Measurements from ENCODE around the gene ATXN10.

The ATXN10 gene

GRCh38 chr22:45720839-45721378, 49.3 kb downstream of the ATXN10 start:
- H3K27me3 Mint-ChIP-seq: no peaks in the 10 kb centered on the region
- no peak overlapping the region for H3K27ac Mint-ChIP-seq
- intact Hi-C loops (cut with micrococcal nuclease): no loop called here
- H3K4me3 Mint-ChIP-seq: no peak overlapping the region
- no peaks in the 10 kb centered on the region for H3K9me3 Mint-ChIP-seq
- no peaks in the 10 kb centered on the region for H3K4me1 Mint-ChIP-seq (ENCODE audit: low read depth)
- peaks cover 64% of the 10 kb centered on the region for H3K36me3 Mint-ChIP-seq (ENCODE audit: low read depth)

- no peak overlapping the region for H3K4me3 Mint-ChIP-seq
- no peaks in the 10 kb centered on the region for H3K4me1 Mint-ChIP-seq (ENCODE audit: low read depth)
- H3K9me3 Mint-ChIP-seq: no peaks in the 10 kb centered on the region
- no peaks in the 10 kb centered on the region for H3K27me3 Mint-ChIP-seq
- H3K36me3 Mint-ChIP-seq (ENCODE audit: low read depth): peaks cover 53% of the 10 kb centered on the region
- intact Hi-C loops (cut with micrococcal nuclease): no loop called here
- H3K27ac Mint-ChIP-seq: no peak overlapping the region
These were observed 50.4 kb downstream of the ATXN10 start for GRCh38 chr22:45722006-45722405.

GRCh38 chr22:45726081-45726480, 54.4 kb downstream of the ATXN10 start:
- intact Hi-C loops (cut with micrococcal nuclease): no loop called here
- Mint-ChIP-seq H3K4me1 (ENCODE audit: low read depth) (no peaks in the 10 kb centered on the region), H3K27ac (no peak overlapping the region), H3K27me3 (no peaks in the 10 kb centered on the region), H3K36me3 (ENCODE audit: low read depth) (peaks cover 32% of the 10 kb centered on the region), H3K4me3 (no peak overlapping the region), H3K9me3 (no peaks in the 10 kb centered on the region)

GRCh38 chr22:45731041-45731797, 59.6 kb downstream of the ATXN10 start:
- no peaks in the 10 kb centered on the region for H3K4me1 Mint-ChIP-seq (ENCODE audit: low read depth)
- no peak overlapping the region for H3K27ac Mint-ChIP-seq
- no peak overlapping the region for H3K4me3 Mint-ChIP-seq
- H3K36me3 Mint-ChIP-seq (ENCODE audit: low read depth): peaks cover 46% of the 10 kb centered on the region
- H3K9me3 Mint-ChIP-seq: no peaks in the 10 kb centered on the region
- no peaks in the 10 kb centered on the region for H3K27me3 Mint-ChIP-seq
- intact Hi-C loops (cut with micrococcal nuclease): no loop called here

GRCh38 chr22:45731798-45732495, 60.3 kb downstream of the ATXN10 start:
- H3K4me3 Mint-ChIP-seq: no peak overlapping the region
- peaks cover 53% of the 10 kb centered on the region for H3K36me3 Mint-ChIP-seq (ENCODE audit: low read depth)

GRCh38 chr22:45735273-45735672, 63.6 kb downstream of the ATXN10 start:
- intact Hi-C loops (cut with micrococcal nuclease): no loop called here
- Mint-ChIP-seq H3K27ac (no peak overlapping the region), H3K4me1 (ENCODE audit: low read depth) (no peaks in the 10 kb centered on the region), H3K36me3 (ENCODE audit: low read depth) (peaks cover 78% of the 10 kb centered on the region), H3K27me3 (no peaks in the 10 kb centered on the region), H3K4me3 (no peak overlapping the region), H3K9me3 (no peaks in the 10 kb centered on the region)

More at GRCh38 chr22:45731798-45732495, 60.3 kb downstream of the ATXN10 start:
- intact Hi-C loops (cut with micrococcal nuclease): no loop called here
- H3K27me3 Mint-ChIP-seq: no peaks in the 10 kb centered on the region
- no peaks in the 10 kb centered on the region for H3K9me3 Mint-ChIP-seq
- H3K27ac Mint-ChIP-seq: no peak overlapping the region
- H3K4me1 Mint-ChIP-seq (ENCODE audit: low read depth): no peaks in the 10 kb centered on the region

- H3K4me1 Mint-ChIP-seq (ENCODE audit: low read depth): peaks cover 12% of the 10 kb centered on the region
- H3K36me3 Mint-ChIP-seq (ENCODE audit: low read depth): peaks cover 84% of the 10 kb centered on the region
- no peaks in the 10 kb centered on the region for H3K27me3 Mint-ChIP-seq
- H3K4me3 Mint-ChIP-seq: no peak overlapping the region
- no peak overlapping the region for H3K27ac Mint-ChIP-seq
- intact Hi-C loops (cut with micrococcal nuclease): no loop called here
- H3K9me3 Mint-ChIP-seq: no peaks in the 10 kb centered on the region
These were observed 66.6 kb downstream of the ATXN10 start for GRCh38 chr22:45738206-45738605.

- intact Hi-C loops (cut with micrococcal nuclease): no loop called here
- Mint-ChIP-seq H3K36me3 (ENCODE audit: low read depth) (peaks cover 86% of the 10 kb centered on the region), H3K4me3 (no peak overlapping the region), H3K27ac (no peak overlapping the region), H3K4me1 (ENCODE audit: low read depth) (peaks cover 15% of the 10 kb centered on the region), H3K27me3 (no peaks in the 10 kb centered on the region), H3K9me3 (no peaks in the 10 kb centered on the region)
These were observed 68.6 kb downstream of the ATXN10 start for GRCh38 chr22:45740236-45740635.

GRCh38 chr22:45742866-45743450, 71.3 kb downstream of the ATXN10 start:
- Mint-ChIP-seq H3K27ac (no peak overlapping the region), H3K36me3 (ENCODE audit: low read depth) (peaks cover 80% of the 10 kb centered on the region), H3K27me3 (no peaks in the 10 kb centered on the region), H3K9me3 (no peaks in the 10 kb centered on the region), H3K4me3 (no peak overlapping the region), H3K4me1 (ENCODE audit: low read depth) (peaks cover 15% of the 10 kb centered on the region)
- intact Hi-C loops (cut with micrococcal nuclease): no loop called here

GRCh38 chr22:45743687-45744086, 72.1 kb downstream of the ATXN10 start:
- peaks cover 76% of the 10 kb centered on the region for H3K36me3 Mint-ChIP-seq (ENCODE audit: low read depth)
- no peak overlapping the region for H3K4me3 Mint-ChIP-seq

GRCh38 chr22:45744442-45744841, 72.8 kb downstream of the ATXN10 start:
- intact Hi-C loops (cut with micrococcal nuclease): no loop called here
- no peak overlapping the region for H3K27ac Mint-ChIP-seq
- no peaks in the 10 kb centered on the region for H3K9me3 Mint-ChIP-seq
- peaks cover 73% of the 10 kb centered on the region for H3K36me3 Mint-ChIP-seq (ENCODE audit: low read depth)
- H3K27me3 Mint-ChIP-seq: no peaks in the 10 kb centered on the region
- H3K4me1 Mint-ChIP-seq (ENCODE audit: low read depth): peaks cover 15% of the 10 kb centered on the region
- no peak overlapping the region for H3K4me3 Mint-ChIP-seq

More at GRCh38 chr22:45743687-45744086, 72.1 kb downstream of the ATXN10 start:
- Mint-ChIP-seq H3K4me1 (ENCODE audit: low read depth) (peaks cover 15% of the 10 kb centered on the region), H3K27ac (no peak overlapping the region), H3K27me3 (no peaks in the 10 kb centered on the region), H3K9me3 (no peaks in the 10 kb centered on the region)
- intact Hi-C loops (cut with micrococcal nuclease): no loop called here

- H3K4me3 Mint-ChIP-seq: no peak overlapping the region
- no peaks in the 10 kb centered on the region for H3K4me1 Mint-ChIP-seq (ENCODE audit: low read depth)
- peaks cover 66% of the 10 kb centered on the region for H3K36me3 Mint-ChIP-seq (ENCODE audit: low read depth)
These were observed 79.0 kb downstream of the ATXN10 start for GRCh38 chr22:45750626-45751025.

GRCh38 chr22:45752036-45752435, 80.4 kb downstream of the ATXN10 start:
- H3K27ac Mint-ChIP-seq: no peak overlapping the region
- intact Hi-C loops (cut with micrococcal nuclease): no loop called here
- no peaks in the 10 kb centered on the region for H3K9me3 Mint-ChIP-seq
- no peaks in the 10 kb centered on the region for H3K4me1 Mint-ChIP-seq (ENCODE audit: low read depth)
- no peaks in the 10 kb centered on the region for H3K27me3 Mint-ChIP-seq
- peaks cover 64% of the 10 kb centered on the region for H3K36me3 Mint-ChIP-seq (ENCODE audit: low read depth)
- no peak overlapping the region for H3K4me3 Mint-ChIP-seq

More at GRCh38 chr22:45750626-45751025, 79.0 kb downstream of the ATXN10 start:
- Mint-ChIP-seq H3K27me3 (no peaks in the 10 kb centered on the region), H3K27ac (no peak overlapping the region), H3K9me3 (no peaks in the 10 kb centered on the region)
- intact Hi-C loops (cut with micrococcal nuclease): no loop called here

- Mint-ChIP-seq H3K9me3 (no peaks in the 10 kb centered on the region), H3K27me3 (no peaks in the 10 kb centered on the region)
These were observed 83.2 kb downstream of the ATXN10 start for GRCh38 chr22:45754822-45755221.

More at GRCh38 chr22:45754822-45755221, 83.2 kb downstream of the ATXN10 start:
- no peak overlapping the region for H3K27ac Mint-ChIP-seq
- intact Hi-C loops (cut with micrococcal nuclease): no loop called here
- H3K4me1 Mint-ChIP-seq (ENCODE audit: low read depth): no peaks in the 10 kb centered on the region
- H3K4me3 Mint-ChIP-seq: no peak overlapping the region
- peaks cover 64% of the 10 kb centered on the region for H3K36me3 Mint-ChIP-seq (ENCODE audit: low read depth)

Measured in dendritic cell treated with granulocyte-macrophage colony-stimulating factor and Interleukin-4, amounts not matched to agents 40 ng/mL and 50 ng/mL, for 4 days (primary cell).